Right renal cortex interstitium (tissue), 3 donors: ENCODE results near the gene FNDC3A. TPM values are rescaled to one million over a fixed set of nuclear protein-coding genes. Genes with fewer than 3 reads are reported as not detected.
"Not testable (repeated sequence)": the region's sequence is repeated elsewhere in the genome, so short reads cannot be mapped to it uniquely, and the experiment has no call there.

ENCODE experiments used
- DNase-seq, 3 donors: peaks; one replicate each; pipeline ENCODE4 v3.0.0-alpha.2; 2013; ENCODE audit warnings: low read depth in 3 of 3, low spot score in 2 of 3
- polyA plus RNA-seq, 3 donors: library from polyadenylated mRNA; unstranded; fragments of 120-200 nt; gene quantifications; one replicate each; pipeline ENCODE4 v1.2.1, GENCODE V29; 2013; ENCODE audit not compliant: insufficient read length in 3 of 3

The FNDC3A gene
- polyA plus RNA-seq, 3 donors, result 77.8 to 85.5 (median 79.1) TPM

GRCh38 chr13:49029570-49029969 lies 53.9 kb downstream of the FNDC3A start:
- DNase-seq, result no peak

GRCh38 chr13:49030213-49030612 lies 54.5 kb downstream of the FNDC3A start:
- no peak for DNase-seq

- DNase-seq, result no peak
Observed at GRCh38 chr13:49040872-49041271, 65.2 kb downstream of the FNDC3A start.

- no peak for DNase-seq
Observed at GRCh38 chr13:49042476-49042875, 66.8 kb downstream of the FNDC3A start.

DNA sequence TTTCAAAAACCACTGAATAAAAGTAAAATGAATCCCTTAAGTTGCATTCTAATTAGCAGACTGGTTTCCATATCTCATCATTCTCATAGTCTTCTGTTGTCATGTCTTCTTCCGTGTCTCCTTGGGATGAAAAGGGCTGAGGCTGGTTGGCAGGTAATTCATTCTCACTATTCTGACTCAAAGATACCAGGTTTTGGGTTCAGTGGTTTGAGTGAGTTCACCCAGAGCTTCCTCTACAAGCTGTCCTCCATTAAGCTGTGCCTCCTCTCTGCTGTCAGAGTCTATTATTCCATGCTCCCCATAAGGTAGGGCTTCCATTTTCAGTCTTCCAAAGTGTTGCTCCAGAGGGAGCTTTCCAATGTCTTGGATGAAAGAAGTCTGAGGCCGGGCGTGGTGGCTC lies 68.3 kb downstream of the FNDC3A start:
- DNase-seq, result no peak

DNA sequence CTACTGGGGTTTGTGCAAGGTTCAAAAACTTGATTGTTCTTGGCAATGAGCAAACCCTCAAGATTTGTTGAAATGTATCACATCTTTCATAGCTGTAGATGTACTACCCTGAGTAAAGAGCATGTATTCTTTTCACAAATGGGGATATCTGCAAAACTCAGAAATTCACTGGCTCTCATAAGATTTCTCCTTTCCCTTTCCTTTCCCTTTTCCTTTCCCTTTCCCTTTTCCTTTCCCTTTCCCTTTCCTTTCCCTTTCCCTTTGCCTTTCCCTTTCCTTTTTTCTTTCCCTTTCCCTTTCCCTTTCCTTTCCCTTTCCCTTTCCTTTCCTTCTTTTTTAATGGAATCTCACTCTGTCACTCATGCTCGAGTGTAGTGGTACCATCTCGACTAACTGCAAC lies 69.1 kb downstream of the FNDC3A start:
- no peak for DNase-seq

- DNase-seq, result no peak
Observed at GRCh38 chr13:49046002-49046401, 70.3 kb downstream of the FNDC3A start.

- DNase-seq, result no peak
Observed at GRCh38 chr13:49046519-49046918, 70.8 kb downstream of the FNDC3A start.

DNA sequence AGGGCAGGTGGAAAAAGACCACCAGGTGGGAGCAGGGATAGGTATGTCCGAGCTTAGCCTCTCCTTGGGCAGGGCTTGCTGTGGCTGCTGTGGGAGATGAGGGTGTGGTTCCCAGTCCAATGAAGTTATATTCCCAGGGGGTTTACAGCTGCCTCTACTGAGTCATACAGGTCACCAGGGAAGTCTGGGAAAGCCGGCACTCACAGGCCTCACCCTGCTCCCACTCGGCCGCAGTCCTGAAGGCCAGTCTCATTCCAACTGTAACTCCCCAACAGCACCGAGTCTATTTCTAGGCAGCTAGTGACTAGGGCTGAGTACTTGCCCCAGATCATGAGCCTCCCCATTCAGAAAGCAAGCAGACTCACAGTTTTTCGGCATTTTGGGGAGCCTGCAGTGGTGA lies 77.1 kb downstream of the FNDC3A start:
- DNase-seq, result no peak

DNA sequence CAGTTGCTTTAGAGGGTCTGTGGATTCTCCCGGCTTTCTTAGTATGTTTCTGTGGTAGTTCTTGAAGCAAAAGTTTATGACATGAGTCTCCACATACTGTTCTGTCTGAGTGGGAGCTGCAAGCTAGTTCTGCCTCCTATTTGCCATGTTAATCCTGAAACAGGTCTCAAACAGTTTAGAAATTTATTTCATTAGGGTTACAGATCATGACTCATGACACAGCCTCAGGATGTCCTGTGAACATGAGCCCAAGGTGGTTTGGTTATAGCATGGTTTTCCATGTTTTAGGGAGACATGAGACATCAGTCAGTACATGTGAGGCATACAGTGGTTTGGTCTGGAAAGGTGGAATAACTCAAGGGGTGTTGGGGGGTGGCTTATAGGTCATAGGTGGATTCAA lies 77.5 kb downstream of the FNDC3A start:
- DNase-seq, result no peak

DNA sequence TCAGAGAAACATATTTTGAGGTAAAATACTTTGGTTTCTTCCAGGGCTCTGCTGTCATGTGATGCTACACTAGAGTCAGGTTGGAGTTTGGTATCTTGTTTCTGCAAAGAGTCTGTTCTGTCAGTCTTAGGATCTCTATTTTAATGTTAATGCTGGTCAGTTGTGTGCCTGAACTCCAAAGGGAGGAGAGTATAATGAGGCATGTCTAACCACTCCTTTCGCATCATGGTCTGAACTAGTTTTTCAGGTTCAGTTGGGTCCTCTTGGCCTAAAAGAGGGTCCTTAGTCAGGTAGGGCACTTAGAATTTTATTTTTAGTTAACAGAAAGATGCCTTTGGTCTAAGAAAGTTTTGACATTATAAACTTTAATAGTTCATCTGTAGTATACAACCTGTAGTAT lies 78.2 kb downstream of the FNDC3A start:
- DNase-seq, result no peak

DNA sequence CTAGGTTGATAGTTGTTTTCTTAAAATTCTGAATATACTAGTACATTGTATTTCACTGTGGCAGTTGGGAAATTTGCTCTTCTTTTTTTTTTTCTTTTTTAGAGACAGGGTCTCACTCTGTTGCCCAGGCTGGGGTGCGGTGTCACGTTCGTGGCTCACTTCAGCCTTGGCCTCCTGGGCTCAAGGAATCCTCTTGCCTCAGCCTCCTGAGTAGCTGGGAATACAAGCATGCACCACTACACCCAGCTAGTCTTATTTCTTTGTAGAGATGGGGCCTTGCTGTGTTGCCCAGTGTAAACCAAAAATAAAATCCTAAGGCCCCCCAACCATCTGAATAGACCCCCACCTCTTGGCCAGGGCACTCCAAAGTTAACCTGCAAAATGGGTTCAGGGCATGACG lies 79.3 kb downstream of the FNDC3A start:
- no peak for DNase-seq

DNA sequence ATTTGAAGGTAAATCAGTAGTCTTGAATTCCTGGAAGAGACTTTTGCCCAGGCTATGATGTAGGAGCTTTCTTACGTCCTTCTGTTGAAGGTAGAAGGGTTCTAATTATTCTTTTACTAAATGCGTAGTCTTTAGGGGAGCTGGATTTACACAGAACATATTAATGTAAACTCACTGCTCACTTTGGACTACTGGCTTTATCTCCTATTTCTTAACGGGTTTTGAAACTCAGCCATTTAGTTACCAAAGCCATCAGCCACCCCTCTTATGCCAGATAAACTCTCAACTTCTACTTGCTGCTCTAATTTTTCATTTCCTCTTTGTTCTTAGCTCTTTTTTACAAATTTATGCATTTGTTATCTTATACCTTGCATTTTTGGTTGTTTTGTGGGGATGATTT lies 81.5 kb downstream of the FNDC3A start:
- no peak for DNase-seq

GRCh38 chr13:49058761-49059160 lies 83.0 kb downstream of the FNDC3A start:
- no peak for DNase-seq

DNA sequence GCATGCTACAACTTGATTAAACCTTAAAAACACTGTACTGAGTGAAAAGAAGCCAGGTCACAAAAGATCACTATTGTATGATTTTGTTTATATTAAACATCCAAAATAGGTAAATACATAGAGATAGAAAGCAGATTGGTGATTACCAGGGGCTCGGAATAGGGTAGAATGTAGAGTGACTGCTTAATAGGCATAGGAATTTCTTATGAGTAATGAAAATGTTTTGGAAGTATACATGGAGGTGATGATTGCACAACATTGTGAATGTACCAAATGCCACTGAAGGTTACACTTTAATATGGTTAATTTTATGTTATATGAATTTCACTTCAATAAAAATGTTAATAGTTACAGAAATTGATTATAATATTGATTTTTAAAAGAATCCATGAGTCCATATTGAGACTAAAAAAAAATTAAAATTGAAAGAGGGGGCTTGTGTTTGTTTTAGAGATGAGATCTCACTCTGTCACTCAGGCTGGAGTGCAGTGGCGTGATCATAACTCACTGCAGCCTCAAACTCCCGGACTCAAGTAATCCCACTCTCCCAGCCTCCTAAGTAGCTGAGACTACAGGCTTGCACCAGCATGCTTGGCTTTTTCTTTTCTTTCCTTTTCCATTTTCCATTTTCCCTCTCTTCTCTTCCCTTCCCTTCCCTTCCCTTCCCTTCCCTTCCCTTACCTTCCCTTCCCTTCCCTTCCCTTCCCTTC lies 85.1 kb downstream of the FNDC3A start:
- DNase-seq, result no peak

- DNase-seq, result not testable (repeated sequence)
Observed at GRCh38 chr13:49061388-49061752, 85.7 kb downstream of the FNDC3A start.

GRCh38 chr13:49062297-49062896 lies 86.7 kb downstream of the FNDC3A start:
- DNase-seq, result no peak

GRCh38 chr13:49063011-49063410 lies 87.3 kb downstream of the FNDC3A start:
- DNase-seq, result no peak

DNA sequence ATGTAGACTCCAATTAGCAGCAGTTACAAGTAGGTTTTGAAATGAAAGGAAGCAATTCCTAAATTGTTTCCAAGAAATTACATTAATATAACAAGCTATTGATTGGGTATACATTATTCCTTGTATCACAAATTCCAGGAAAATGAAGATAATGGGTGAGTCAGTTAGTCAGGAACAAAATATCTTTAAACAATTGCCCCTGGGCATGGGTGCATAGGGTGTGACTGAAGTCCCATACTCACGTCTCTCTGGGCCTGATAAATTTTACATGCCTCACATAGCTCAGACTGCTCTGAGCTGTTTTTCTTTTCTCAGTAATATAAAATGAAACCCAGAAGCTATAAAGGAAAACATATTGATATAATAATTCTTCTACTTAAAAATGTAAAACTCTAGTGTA lies 87.8 kb downstream of the FNDC3A start:
- DNase-seq, result no peak

DNA sequence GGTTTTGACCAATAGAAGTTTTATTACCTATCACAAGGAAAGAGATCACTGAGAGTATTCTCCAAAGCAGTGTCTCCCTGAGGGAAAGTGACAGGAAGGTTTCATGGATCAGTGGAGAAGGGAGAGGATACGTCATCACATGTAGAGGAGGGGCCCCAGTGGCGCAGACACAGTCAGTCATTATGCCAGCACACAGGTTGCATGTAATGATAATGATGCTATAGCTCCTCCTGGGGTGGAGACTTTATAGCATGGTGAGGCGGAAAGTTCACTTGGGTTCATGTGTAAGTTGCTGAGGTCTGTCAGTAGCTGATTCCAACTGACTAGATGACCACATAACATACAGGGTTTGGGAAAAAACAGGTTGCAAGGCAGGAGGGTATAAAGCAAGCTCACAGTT lies 88.8 kb downstream of the FNDC3A start:
- no peak for DNase-seq

- no peak for DNase-seq
Observed at GRCh38 chr13:49066856-49067255, 91.1 kb downstream of the FNDC3A start.

- not testable (repeated sequence) for DNase-seq
Observed at GRCh38 chr13:49068498-49068897, 92.8 kb downstream of the FNDC3A start.

- not testable (repeated sequence) for DNase-seq
Observed at GRCh38 chr13:49070021-49070420, 94.3 kb downstream of the FNDC3A start.
